GM19193 (cell line): Measurements from ENCODE around the gene GPR39.

Experiments used
- POLR2A ChIP-seq: IDR thresholded peaks from 4 replicates; pipeline ENCODE4 v1.6.1; 2011; ENCODE audit not compliant: insufficient read depth, insufficient read length; ENCODE audit errors: extremely low read depth

GPR39 gene

GRCh38 chr2:132482821-132483220 is 66.2 kb downstream of the GPR39 start:
- no peak for TF ChIP-seq POLR2A

GRCh38 chr2:132484144-132484543 is 67.5 kb downstream of the GPR39 start:
- TF ChIP-seq POLR2A, result no peak

GRCh38 chr2:132488491-132488890 is 71.9 kb downstream of the GPR39 start:
- TF ChIP-seq POLR2A, result no peak

- TF ChIP-seq POLR2A, result no peak
Observed at GRCh38 chr2:132489150-132489549, 72.5 kb downstream of the GPR39 start.

GRCh38 chr2:132495881-132496280 is 79.3 kb downstream of the GPR39 start:
- TF ChIP-seq POLR2A, result no peak

GRCh38 chr2:132496555-132496954 is 80.0 kb downstream of the GPR39 start:
- TF ChIP-seq POLR2A, result no peak

GRCh38 chr2:132497591-132497990 is 81.0 kb downstream of the GPR39 start:
- TF ChIP-seq POLR2A, result no peak

GRCh38 chr2:132503701-132504100 is 87.1 kb downstream of the GPR39 start:
- TF ChIP-seq POLR2A, result no peak

- TF ChIP-seq POLR2A, result no peak
Observed at GRCh38 chr2:132515010-132515409, 98.4 kb downstream of the GPR39 start.

- TF ChIP-seq POLR2A, result no peak
Observed at GRCh38 chr2:132517386-132517785, 100.8 kb downstream of the GPR39 start.

GRCh38 chr2:132518302-132518701 is 101.7 kb downstream of the GPR39 start:
- no peak for TF ChIP-seq POLR2A

GRCh38 chr2:132519566-132519965 is 103.0 kb downstream of the GPR39 start:
- no peak for TF ChIP-seq POLR2A

GRCh38 chr2:132521341-132521740 is 104.7 kb downstream of the GPR39 start:
- TF ChIP-seq POLR2A, result no peak

- no peak for TF ChIP-seq POLR2A
Observed at GRCh38 chr2:132522901-132523300, 106.3 kb downstream of the GPR39 start.

- no peak for TF ChIP-seq POLR2A
Observed at GRCh38 chr2:132538331-132538855, 121.8 kb downstream of the GPR39 start.

- no peak for TF ChIP-seq POLR2A
Observed at GRCh38 chr2:132540166-132540565, 123.6 kb downstream of the GPR39 start.

- no peak for TF ChIP-seq POLR2A
Observed at GRCh38 chr2:132542953-132543569, 126.5 kb downstream of the GPR39 start.
